Mesothelial cell of epicardium (in vitro differentiated cells): ENCODE measurements around the gene UQCRC1. TPM values are rescaled to one million over a fixed set of nuclear protein-coding genes. Genes with fewer than 3 reads are reported as not detected.

Source experiments
- DNase-seq, 2 experiments: peaks; one replicate each; pipeline ENCODE4 v3.0.0; 2021; ENCODE audit warnings: low spot score in 2 of 2; ENCODE audit not compliant: unreplicated experiment in 2 of 2
- H3K27ac Mint-ChIP-seq: 2 replicates; pipeline ENCODE4 v1.8.0; 2021; ENCODE audit warnings: mixed read lengths
- H3K27me3 Mint-ChIP-seq: 2 replicates; pipeline ENCODE4 v1.8.0; 2021; ENCODE audit warnings: low read depth, mixed read lengths
- H3K36me3 Mint-ChIP-seq: 2 replicates; pipeline ENCODE4 v1.8.0; 2021; ENCODE audit warnings: mixed read lengths
- H3K4me1 Mint-ChIP-seq: 2 replicates; pipeline ENCODE4 v1.8.0; 2021; ENCODE audit warnings: mixed read lengths
- H3K4me3 Mint-ChIP-seq: 2 replicates; pipeline ENCODE4 v1.8.0; 2021; ENCODE audit warnings: mild to moderate bottlenecking, moderate library complexity, mixed read lengths
- H3K9me3 Mint-ChIP-seq: 2 replicates; pipeline ENCODE4 v1.8.0; 2021; ENCODE audit warnings: mixed read lengths
- CTCF ChIP-seq: fragments of 200-600 bp; sonication (generic); IDR thresholded peaks from one replicate; pipeline ENCODE4 v1.5.0; 2021; ENCODE audit warnings: antibody characterized with exemption; ENCODE audit not compliant: unreplicated experiment
- total RNA-seq: library from RNA; stranded (reverse); gene quantifications from 3 replicates; pipeline ENCODE4 v1.2.1, GENCODE V29; 2021

UQCRC1 gene
- total RNA-seq, 1 donor from 2014 or later = 171 TPM

- Mint-ChIP-seq H3K9me3 (no peaks in the 10 kb centered on the region), H3K4me1 (peaks cover 26% of the 10 kb centered on the region), H3K27ac (no peak overlapping the region), H3K36me3 (no peaks in the 10 kb centered on the region), H3K27me3 (no peaks in the 10 kb centered on the region), H3K4me3 (no peak overlapping the region)
- no peak for TF ChIP-seq CTCF
- no peak for DNase-seq
Observed at GRCh38 chr3:48562367-48563095, 46.9 kb downstream of the UQCRC1 start.

- TF ChIP-seq CTCF = no peak
- H3K27ac Mint-ChIP-seq = peak overlapping the region; percentile 56
- peaks cover 30% of the 10 kb centered on the region for H3K4me1 Mint-ChIP-seq
- no peak for DNase-seq
- H3K27me3 Mint-ChIP-seq = no peaks in the 10 kb centered on the region
- H3K9me3 Mint-ChIP-seq = no peaks in the 10 kb centered on the region
- H3K4me3 Mint-ChIP-seq = peak overlapping the region; percentile 54
- H3K36me3 Mint-ChIP-seq = no peaks in the 10 kb centered on the region
Observed at GRCh38 chr3:48561045-48561736, 48.3 kb downstream of the UQCRC1 start.

GRCh38 chr3:48560648-48561018 is 48.8 kb downstream of the UQCRC1 start:
- H3K36me3 Mint-ChIP-seq = no peaks in the 10 kb centered on the region
- DNase-seq = no peak
- H3K27ac Mint-ChIP-seq = no peak overlapping the region
- H3K4me1 Mint-ChIP-seq = peaks cover 32% of the 10 kb centered on the region
- H3K9me3 Mint-ChIP-seq = no peaks in the 10 kb centered on the region
- no peaks in the 10 kb centered on the region for H3K27me3 Mint-ChIP-seq
- H3K4me3 Mint-ChIP-seq = no peak overlapping the region
- TF ChIP-seq CTCF = no peak

- peak; percentile 33 for TF ChIP-seq CTCF
- no peaks in the 10 kb centered on the region for H3K36me3 Mint-ChIP-seq
- H3K27ac Mint-ChIP-seq = no peak overlapping the region
- peak overlapping the region; percentile 13 for H3K4me3 Mint-ChIP-seq
- DNase-seq = no peak
- H3K4me1 Mint-ChIP-seq = peaks cover 34% of the 10 kb centered on the region
- no peaks in the 10 kb centered on the region for H3K9me3 Mint-ChIP-seq
- H3K27me3 Mint-ChIP-seq = no peaks in the 10 kb centered on the region
Observed at GRCh38 chr3:48558493-48559134, 50.8 kb downstream of the UQCRC1 start.

- H3K27me3 Mint-ChIP-seq = no peaks in the 10 kb centered on the region
- peak within 1 kb of the TSS; percentile 90 for H3K27ac Mint-ChIP-seq
- DNase-seq = peak; percentile 95 to 98
- H3K4me1 Mint-ChIP-seq = peaks cover 40% of the 10 kb centered on the region
- peak within 1 kb of the TSS; percentile 85 for H3K4me3 Mint-ChIP-seq
- TF ChIP-seq CTCF = peak; percentile 2
- H3K36me3 Mint-ChIP-seq = no peaks in the 10 kb centered on the region
- no peaks in the 10 kb centered on the region for H3K9me3 Mint-ChIP-seq
Observed at GRCh38 chr3:48556796-48557626, 52.4 kb downstream of the UQCRC1 start, which contains the start of gene PFKFB4. TSS of gene PFKFB4 (minus strand) at chr3:48556803. CDS start at chr3:48556777, 26 bp downstream.
